HL-60 (cell line): ENCODE data around the gene MID1.

ENCODE experiments used
- DNase-seq, 2 experiments: peaks; one replicate each; pipeline ENCODE4 v3.0.0-alpha.2; 2010 to 2020; ENCODE audit warnings: low read depth in 1 of 2, low spot score in 1 of 2
- H3K27ac ChIP-seq: fragments of 250-450 bp; sonication (Bioruptor Pico); replicated peaks from 2 replicates; pipeline ENCODE4 v1.5.1; 2020; ENCODE audit warnings: mild to moderate bottlenecking, moderate library complexity
- H3K27me3 ChIP-seq: fragments of 250-450 bp; sonication (Bioruptor Pico); 2 replicates; pipeline ENCODE4 v1.5.1; 2021; ENCODE audit warnings: mild to moderate bottlenecking, moderate library complexity; ENCODE audit not compliant: insufficient read depth, poor library complexity, severe bottlenecking
- H3K4me3 ChIP-seq: replicated peaks from 2 replicates; pipeline ENCODE4 v1.5.1; 2011; ENCODE audit warnings: mild to moderate bottlenecking, control low read depth, low read length; ENCODE audit not compliant: insufficient read depth
- CTCF ChIP-seq: IDR thresholded peaks from one replicate; pipeline ENCODE4 v1.5.1; 2011; ENCODE audit warnings: low read length, control low read depth, inconsistent platforms; ENCODE audit not compliant: insufficient read depth
- GABPA ChIP-seq: IDR thresholded peaks from 2 replicates; pipeline ENCODE4 v1.6.1; 2012; ENCODE audit warnings: low read depth
- POLR2AphosphoS5 ChIP-seq: IDR thresholded peaks from 2 replicates; pipeline ENCODE4 v1.6.1; 2012; ENCODE audit warnings: low read depth
- REST ChIP-seq: IDR thresholded peaks from 2 replicates; pipeline ENCODE4 v1.6.1; 2012; ENCODE audit warnings: low read depth; ENCODE audit not compliant: insufficient replicate concordance
- SPI1 ChIP-seq: IDR thresholded peaks from 2 replicates; pipeline ENCODE4 v1.6.1; 2012; ENCODE audit warnings: low read depth, mild to moderate bottlenecking, borderline replicate concordance

The MID1 gene

GRCh38 chrX:10602646-10603045, 17.7 kb downstream of the MID1 start:
- no peaks in the 10 kb centered on the region for H3K27me3 ChIP-seq
- no peak overlapping the region for H3K4me3 ChIP-seq
- no peak overlapping the region for H3K27ac ChIP-seq
- DNase-seq = no peak
- no peak for TF ChIP-seq CTCF

DNA sequence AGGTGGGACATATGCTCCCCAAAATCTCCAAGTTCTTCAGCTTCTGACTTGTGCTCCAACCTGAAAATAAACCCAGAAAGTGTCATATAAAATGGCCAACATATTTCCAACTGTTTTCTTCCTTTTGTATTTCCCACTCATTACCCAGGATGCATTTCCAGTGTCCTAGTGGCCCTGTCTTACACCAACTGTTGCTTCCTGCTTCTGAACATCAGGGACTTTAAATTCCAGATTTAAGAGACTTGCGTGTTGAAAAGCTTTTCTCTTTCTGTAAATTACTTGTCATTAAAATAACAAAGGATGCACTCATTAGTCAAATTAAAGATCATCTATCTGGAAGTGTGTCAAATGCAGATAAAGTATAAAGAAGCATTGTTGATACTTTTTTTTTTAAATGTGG, 19.9 kb downstream of the MID1 start:
- no peaks in the 10 kb centered on the region for H3K27me3 ChIP-seq
- no peak overlapping the region for H3K4me3 ChIP-seq
- DNase-seq = no peak
- H3K27ac ChIP-seq = no peak overlapping the region
- TF ChIP-seq SPI1 (no peak), CTCF (no peak), GABPA (no peak), POLR2AphosphoS5 (no peak), REST (no peak)

- no peaks in the 10 kb centered on the region for H3K27me3 ChIP-seq
- no peak for DNase-seq
- no peak for TF ChIP-seq SPI1
- TF ChIP-seq REST = no peak
- TF ChIP-seq CTCF = no peak
- no peak for TF ChIP-seq POLR2AphosphoS5
- no peak for TF ChIP-seq GABPA
- H3K4me3 ChIP-seq = no peak overlapping the region
- no peak overlapping the region for H3K27ac ChIP-seq
Observed at GRCh38 chrX:10598540-10598939, 21.8 kb downstream of the MID1 start.

DNA sequence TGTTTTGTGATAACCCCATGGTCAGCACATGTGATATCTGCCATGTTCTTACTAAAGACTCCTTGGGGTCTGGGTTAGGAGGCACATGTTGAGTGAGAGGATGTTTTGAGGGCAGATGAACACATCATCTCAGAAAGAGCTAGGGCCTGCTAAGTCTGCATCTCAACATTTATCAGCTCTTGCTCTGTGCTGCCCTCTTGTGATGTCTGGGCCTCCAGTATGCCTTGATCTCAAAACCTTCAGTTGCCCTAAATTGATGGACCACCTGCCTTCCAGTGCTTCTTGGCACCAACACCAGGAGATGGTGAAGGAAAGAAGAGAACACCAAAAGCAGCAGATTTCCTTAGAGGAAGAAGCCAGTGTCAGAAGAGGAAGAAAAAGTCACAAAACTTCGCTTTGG, 22.5 kb downstream of the MID1 start:
- Histone ChIP-seq H3K27me3 (no peaks in the 10 kb centered on the region), H3K4me3 (no peak overlapping the region), H3K27ac (no peak overlapping the region)
- TF ChIP-seq REST (no peak), CTCF (peak; percentile 18), GABPA (no peak), SPI1 (no peak), POLR2AphosphoS5 (no peak)
- DNase-seq = peak in 1 of 2 experiments; percentile 40
